Liver (tissue), 9 donors: Measurements from ENCODE around the gene PDE4D. TPM values are rescaled to one million over a fixed set of nuclear protein-coding genes. Genes with fewer than 3 reads are reported as not detected.

Experiments used
- DNase-seq: peaks from one replicate; pipeline ENCODE4 v3.0.0-alpha.2; 2017; ENCODE audit warnings: low spot score
- H3K27ac ChIP-seq, 2 donors: one replicate each; pipeline ENCODE4 v1.7.0; 2013; ENCODE audit warnings: inconsistent platforms in 2 of 2, low read length in 2 of 2, control low read depth in 1 of 2, low read depth in 1 of 2, mild to moderate bottlenecking in 1 of 2
- H3K27me3 ChIP-seq, 4 donors: one replicate each; pipeline versions ENCODE4 v1.6.1 to v1.7.0; 2013; ENCODE audit warnings: low read length in 3 of 4, inconsistent platforms in 1 of 4, mild to moderate bottlenecking in 1 of 4, moderate library complexity in 1 of 4; ENCODE audit not compliant: control insufficient read depth in 4 of 4, insufficient read depth in 4 of 4
- H3K36me3 ChIP-seq, 4 donors: one replicate each; pipeline versions ENCODE4 v1.6.1 to v1.7.0; 2013; ENCODE audit warnings: low read length in 3 of 4, mild to moderate bottlenecking in 3 of 4, low read depth in 1 of 4, moderate library complexity in 1 of 4; ENCODE audit not compliant: control insufficient read depth in 4 of 4, insufficient read depth in 3 of 4
- H3K4me1 ChIP-seq, 4 donors: one replicate each; pipeline versions ENCODE4 v1.6.1 to v1.7.0; 2013; ENCODE audit warnings: low read length in 3 of 4, mild to moderate bottlenecking in 3 of 4, moderate library complexity in 1 of 4; ENCODE audit not compliant: control insufficient read depth in 4 of 4, insufficient read depth in 4 of 4
- H3K4me3 ChIP-seq, 3 donors: one replicate each; pipeline versions ENCODE4 v1.6.1 to v1.7.0; 2013; ENCODE audit warnings: low read length in 3 of 3, control low read depth in 1 of 3, low read depth in 1 of 3, mild to moderate bottlenecking in 1 of 3
- H3K9ac ChIP-seq, 2 donors: one replicate each; pipeline ENCODE4 v1.7.0; 2013; ENCODE audit warnings: low read length in 2 of 2, mild to moderate bottlenecking in 2 of 2, moderate library complexity in 2 of 2, control low read depth in 1 of 2, low read depth in 1 of 2
- H3K9me3 ChIP-seq, 4 donors: one replicate each; pipeline versions ENCODE4 v1.6.1 to v1.7.0; 2013; ENCODE audit warnings: low read length in 3 of 4; ENCODE audit not compliant: control insufficient read depth in 4 of 4
- ATF3 ChIP-seq: IDR thresholded peaks from 2 replicates; pipeline ENCODE4 v1.6.1; 2016; ENCODE audit warnings: antibody characterized with exemption
- CTCF ChIP-seq: fragments of 150-350 bp; IDR thresholded peaks from 2 replicates; pipeline ENCODE4 v1.5.1; 2017; ENCODE audit warnings: improper control_type of control experiment, low read depth, low read length; ENCODE audit not compliant: missing input control
- EGR1 ChIP-seq, 2 donors: IDR thresholded peaks; 2 replicates each; pipeline ENCODE4 v1.6.1; 2016 to 2018; ENCODE audit warnings: antibody characterized with exemption in 2 of 2, low read depth in 2 of 2
- FOXA1 ChIP-seq: IDR thresholded peaks from 2 replicates; pipeline ENCODE4 v1.6.1; 2016; ENCODE audit warnings: antibody characterized with exemption
- GABPA ChIP-seq, 2 donors: IDR thresholded peaks in 1 of 2; conservative IDR thresholded peaks in 1 of 2; 2 replicates each; pipeline ENCODE4 v1.6.1; 2016; ENCODE audit warnings: antibody characterized with exemption in 2 of 2, mild to moderate bottlenecking in 1 of 2, moderate library complexity in 1 of 2
- HNF4A ChIP-seq, 2 donors: conservative IDR thresholded peaks; 2 replicates each; pipeline ENCODE4 v1.6.1; 2016; ENCODE audit warnings: antibody characterized with exemption in 2 of 2, mild to moderate bottlenecking in 2 of 2
- HNF4G ChIP-seq: IDR thresholded peaks from 2 replicates; pipeline ENCODE4 v1.6.1; 2016; ENCODE audit warnings: antibody characterized with exemption
- JUND ChIP-seq, 2 donors: IDR thresholded peaks; 2 replicates each; pipeline ENCODE4 v1.6.1; 2016; ENCODE audit warnings: antibody characterized with exemption in 2 of 2
- MAX ChIP-seq: IDR thresholded peaks from 2 replicates; pipeline ENCODE4 v1.6.1; 2016; ENCODE audit warnings: antibody characterized with exemption
- NR2F2 ChIP-seq: IDR thresholded peaks from 2 replicates; pipeline ENCODE4 v1.6.1; 2016; ENCODE audit warnings: antibody characterized with exemption
- RAD21 ChIP-seq, 2 donors: IDR thresholded peaks; 2 replicates each; pipeline ENCODE4 v1.6.1; 2016; ENCODE audit warnings: antibody characterized with exemption in 2 of 2, mild to moderate bottlenecking in 2 of 2
- REST ChIP-seq: IDR thresholded peaks from 2 replicates; pipeline ENCODE4 v1.6.1; 2016; ENCODE audit warnings: antibody characterized with exemption, mild to moderate bottlenecking
- RXRA ChIP-seq, 2 donors: IDR thresholded peaks; 2 replicates each; pipeline ENCODE4 v1.6.1; 2017 to 2018; ENCODE audit warnings: antibody characterized with exemption in 2 of 2, mild to moderate bottlenecking in 1 of 2
- SP1 ChIP-seq: IDR thresholded peaks from 2 replicates; pipeline ENCODE4 v1.6.1; 2018; ENCODE audit warnings: antibody characterized with exemption, mild to moderate bottlenecking
- TAF1 ChIP-seq: conservative IDR thresholded peaks from 2 replicates; pipeline ENCODE4 v1.6.1; 2016; ENCODE audit warnings: antibody characterized with exemption, mild to moderate bottlenecking
- YY1 ChIP-seq: IDR thresholded peaks from 2 replicates; pipeline ENCODE4 v1.6.1; 2016; ENCODE audit warnings: antibody characterized with exemption, mild to moderate bottlenecking
- ZBTB33 ChIP-seq: IDR thresholded peaks from 2 replicates; pipeline ENCODE4 v1.6.1; 2016; ENCODE audit warnings: antibody characterized with exemption
- WGBS: extraction: QIAGEN DNeasy Blood & Tissue Kit; methylation state at CpG from one replicate; pipeline ENCODE4 v1.1.7; 2013; 5-methylcytosine and 5-hydroxymethylcytosine counted together
- polyA plus RNA-seq, 2 donors: library from polyadenylated mRNA; stranded (reverse) in 1 of 2; unstranded in 1 of 2; fragments of 200-250 nt in 1 of 2; fragments of >200 nt in 1 of 2; fragmentation: Nextera tagmentation in 1 of 2; extraction: Ambion mirVana in 1 of 2; gene quantifications; one replicate each; pipeline versions ENCODE4 v1.2.1 to v1.2.3, GENCODE V29; 2013 to 2015
- total RNA-seq, 2 donors: library from RNA; depleted of rRNA; stranded (reverse); fragments of >200 nt; gene quantifications; one replicate each; pipeline ENCODE4 v1.2.3, GENCODE V29; 2014
- donor health status: healthy.
- donor health status: healthy.
- donor health status: healthy.
- donor health status: healthy.
- donor health status: healthy.

Gene PDE4D
- total and polyA plus RNA-seq, 4 donors, result 0.67 to 11.9 (median 6.5) TPM

GRCh38 chr5:59564895-59565294, 328.6 kb downstream of the PDE4D start:
- Histone ChIP-seq H3K4me1 (no peaks in the 10 kb centered on the region), H3K27me3 (no peaks in the 10 kb centered on the region), H3K9me3 (no peaks in the 10 kb centered on the region), H3K36me3 (no peaks in the 10 kb centered on the region), H3K27ac (no peak overlapping the region), H3K9ac (no peak overlapping the region), H3K4me3 (no peak overlapping the region)
- 92% methylated on average over 1 of the region's 1 CpG for WGBS
- DNase-seq, result no peak
- no peak for TF ChIP-seq RAD21 (IDR thresholded peaks at IDR 0.05)
- no peak for TF ChIP-seq ZBTB33
- no peak for TF ChIP-seq NR2F2
- no peak for TF ChIP-seq HNF4A (conservative IDR thresholded peaks at IDR 0.05)
- TF ChIP-seq HNF4G, result no peak
- no peak for TF ChIP-seq REST
- TF ChIP-seq CTCF, result no peak
- no peak for TF ChIP-seq SP1
- TF ChIP-seq JUND (IDR thresholded peaks at IDR 0.05), result no peak
- no peak for TF ChIP-seq FOXA1
- TF ChIP-seq MAX, result no peak
- no peak for TF ChIP-seq GABPA (IDR thresholded peaks at IDR 0.05 in 1 of 2, conservative IDR thresholded peaks at IDR 0.05 in 1 of 2)

GRCh38 chr5:59562756-59563389, 330.7 kb downstream of the PDE4D start:
- Histone ChIP-seq H3K36me3 (no peaks in the 10 kb centered on the region), H3K4me1 (peaks cover 0 to 3% (median 0%) of the 10 kb centered on the region in 4 donors), H3K9me3 (no peaks in the 10 kb centered on the region), H3K27me3 (no peaks in the 10 kb centered on the region), H3K4me3 (no peak overlapping the region), H3K27ac (no peak overlapping the region), H3K9ac (no peak overlapping the region)
- no peak for DNase-seq
- 40% methylated on average over 3 of the region's 3 CpGs for WGBS
- TF ChIP-seq ZBTB33 (no peak), GABPA (IDR thresholded peaks at IDR 0.05 in 1 of 2, conservative IDR thresholded peaks at IDR 0.05 in 1 of 2) (no peak), YY1 (no peak), EGR1 (IDR thresholded peaks at IDR 0.05; ENCODE audit: low read depth in 2 of 2) (no peak), CTCF (no peak), RAD21 (IDR thresholded peaks at IDR 0.05) (no peak), RXRA (IDR thresholded peaks at IDR 0.05) (no peak), ATF3 (no peak), TAF1 (no peak)
